T-cell (primary cell): Measurements from ENCODE around the gene TAS1R1. TPM values are rescaled to one million over a fixed set of nuclear protein-coding genes. Genes with fewer than 3 reads are reported as not detected.

ENCODE experiments used
- ATAC-seq, 4 experiments: fragments of 200-7000 bp in 3 of 4; fragments of 150-1000 bp in 1 of 4; cut with Tn5 transposase; replicated peaks in 1 of 4; 1 replicate in 3 of 4; 2 replicates in 1 of 4; pipeline ENCODE4 v1.10.0; 2021; ENCODE audit warnings: moderate library complexity in 3 of 4, mild to moderate bottlenecking in 2 of 4, moderate number of reproducible peaks in 1 of 4
- CTCF ChIA-PET, 2 donors: fragments of 300-600 bp; sonication (Branson Sonifier 250); formaldehyde crosslinking; loops; one replicate each; lab custom pipeline; 2022; ENCODE audit warnings: antibody characterized with exemption in 2 of 2; lab: Charles Lee
- POLR2A ChIA-PET, 2 donors: fragments of 300-600 bp; sonication (Branson Sonifier 250); formaldehyde crosslinking; loops; one replicate each; lab custom pipeline; 2022; ENCODE audit warnings: antibody characterized with exemption in 2 of 2; lab: Charles Lee
- DNase-seq, 35 experiments: peaks; one replicate each; pipeline versions ENCODE4 v3.0.0 to v3.0.0-alpha.2; 2013 to 2023
- H3K27ac ChIP-seq: one replicate; pipeline ENCODE4 v1.5.1; 2013; ENCODE audit warnings: low read length
- H3K27me3 ChIP-seq, 2 experiments: replicated peaks in 1 of 2; 1 replicate in 1 of 2; 2 replicates in 1 of 2; pipeline versions ENCODE4 v1.6.1 to v1.7.0; 2013; ENCODE audit warnings: low read length in 1 of 2, mixed read lengths in 1 of 2; ENCODE audit not compliant: control insufficient read depth in 2 of 2, insufficient read depth in 2 of 2; ENCODE audit errors: extremely low read depth in 1 of 2
- H3K36me3 ChIP-seq, 2 donors: 1 replicate in 1 of 2; 2 replicates in 1 of 2; pipeline versions ENCODE4 v1.6.1 to v1.7.0; 2013; ENCODE audit warnings: low read length in 1 of 2; ENCODE audit not compliant: control insufficient read depth in 2 of 2, insufficient read depth in 1 of 2; ENCODE audit errors: extremely low read depth in 1 of 2
- H3K4me1 ChIP-seq, 2 experiments: 1 replicate in 1 of 2; 2 replicates in 1 of 2; pipeline versions ENCODE4 v1.6.1 to v1.7.0; 2013; ENCODE audit warnings: low read length in 2 of 2, mixed read lengths in 1 of 2; ENCODE audit not compliant: insufficient read depth in 2 of 2, control insufficient read depth in 1 of 2; ENCODE audit errors: extremely low read depth in 1 of 2
- H3K4me3 ChIP-seq, 2 donors: 1 replicate in 1 of 2; 2 replicates in 1 of 2; pipeline versions ENCODE4 v1.5.1 to v1.7.0; 2013; ENCODE audit warnings: mild to moderate bottlenecking in 2 of 2, low read length in 1 of 2, moderate library complexity in 1 of 2; ENCODE audit not compliant: control insufficient read depth in 1 of 2; ENCODE audit errors: extremely low read depth in 1 of 2
- H3K9me3 ChIP-seq: 2 replicates; pipeline ENCODE4 v1.7.0; 2013
- H3K27ac Mint-ChIP-seq, 2 donors: one replicate each; pipeline ENCODE4 v1.8.0; 2020 to 2021; ENCODE audit warnings: mild to moderate bottlenecking in 2 of 2, mixed read lengths in 2 of 2
- H3K27me3 Mint-ChIP-seq, 2 donors: one replicate each; pipeline ENCODE4 v1.8.0; 2021 to 2022; ENCODE audit warnings: mixed read lengths in 2 of 2
- H3K36me3 Mint-ChIP-seq: one replicate; pipeline ENCODE4 v1.8.0; 2021; ENCODE audit warnings: mixed read lengths
- H3K4me1 Mint-ChIP-seq, 3 donors: one replicate each; pipeline ENCODE4 v1.8.0; 2020 to 2022; ENCODE audit warnings: mixed read lengths in 3 of 3, mild to moderate bottlenecking in 1 of 3
- H3K4me3 Mint-ChIP-seq, 3 donors: one replicate each; pipeline ENCODE4 v1.8.0; 2020 to 2022; ENCODE audit warnings: mild to moderate bottlenecking in 3 of 3, mixed read lengths in 3 of 3, moderate library complexity in 3 of 3
- H3K9me3 Mint-ChIP-seq, 3 donors: one replicate each; pipeline ENCODE4 v1.8.0; 2020 to 2022; ENCODE audit warnings: mixed read lengths in 3 of 3
- WGBS: methylation state at CpG from one replicate; pipeline ENCODE4 v1.1.5; 2013; ENCODE audit warnings: missing lambda C conversion rate; ENCODE audit not compliant: insufficient coverage; 5-methylcytosine and 5-hydroxymethylcytosine counted together
- total RNA-seq, 35 experiments: library from RNA in 6 of 35; stranded (reverse) in 6 of 35; fragments of 120-200 nt in 1 of 35; gene quantifications; one replicate each; pipeline versions ENCODE4 v1.2.1 to v1.2.4 and lab custom pipeline; 2013 to 2026

TAS1R1 gene
- total RNA-seq, 5 donors from 2014 or later (not counting 1 experiment from before 2014, with no cell fraction given): not detected

DNA sequence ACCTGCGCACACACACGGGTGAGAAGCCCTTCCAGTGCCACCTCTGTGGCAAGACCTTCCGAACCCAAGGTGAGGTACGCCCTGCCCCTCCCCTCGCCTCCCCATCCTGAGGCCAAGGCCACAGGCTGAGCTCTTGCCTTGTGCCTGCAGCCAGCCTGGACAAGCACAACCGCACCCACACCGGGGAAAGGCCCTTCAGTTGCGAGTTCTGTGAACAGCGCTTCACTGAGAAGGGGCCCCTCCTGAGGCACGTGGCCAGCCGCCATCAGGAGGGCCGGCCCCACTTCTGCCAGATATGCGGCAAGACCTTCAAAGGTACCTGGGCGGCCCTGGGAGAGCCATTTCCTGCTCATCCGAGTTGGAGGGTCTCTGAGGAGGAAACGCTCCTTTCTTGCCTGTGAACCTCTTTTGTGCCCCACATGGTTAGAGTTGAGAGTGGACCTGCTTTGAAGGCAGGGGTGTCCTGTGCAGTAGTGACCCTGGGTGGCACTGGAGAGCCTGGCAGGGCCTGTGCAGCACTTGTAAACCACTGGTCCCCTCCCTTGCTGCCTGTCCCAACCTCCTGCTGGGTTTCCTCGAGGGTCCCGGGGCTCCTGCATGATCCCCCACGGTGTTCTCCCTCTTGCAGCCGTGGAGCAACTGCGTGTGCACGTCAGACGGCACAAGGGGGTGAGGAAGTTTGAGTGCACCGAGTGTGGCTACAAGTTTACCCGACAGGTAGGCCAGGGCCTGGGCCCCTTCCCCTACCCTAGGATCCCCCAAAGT lies 33.2 kb downstream of the TAS1R1 start:
- DNase-seq (no peak), ATAC-seq (no peak)
- Histone ChIP-seq H3K27me3 (no peaks in the 10 kb centered on the region), H3K4me1 (peaks cover 0 to 56% of the 10 kb centered on the region in 2 experiments), H3K36me3 (peaks cover 20 to 47% of the 10 kb centered on the region in 2 donors), H3K4me3 (no peak overlapping the region), H3K9me3 (no peaks in the 10 kb centered on the region), H3K27ac (no peak overlapping the region)
- POLR2A ChIA-PET: no interaction called here
- Mint-ChIP-seq H3K27ac (peak overlapping the region in 1 of 2 donors; percentile 39), H3K9me3 (no peaks in the 10 kb centered on the region), H3K4me1 (peaks cover 30 to 40% (median 40%) of the 10 kb centered on the region in 3 donors), H3K4me3 (no peak overlapping the region), H3K27me3 (no peaks in the 10 kb centered on the region), H3K36me3 (peaks cover 5% of the 10 kb centered on the region)
- 93% methylated on average over 18 of the region's 25 CpGs for whole genome bisulfite sequencing
- CTCF ChIA-PET: interaction anchor here in 1 of 2 donors (1.5 kb wide), 1 partner anchor 16 kb away, joined by 3 read pairs; no protein-coding TSS in a partner anchor

DNA sequence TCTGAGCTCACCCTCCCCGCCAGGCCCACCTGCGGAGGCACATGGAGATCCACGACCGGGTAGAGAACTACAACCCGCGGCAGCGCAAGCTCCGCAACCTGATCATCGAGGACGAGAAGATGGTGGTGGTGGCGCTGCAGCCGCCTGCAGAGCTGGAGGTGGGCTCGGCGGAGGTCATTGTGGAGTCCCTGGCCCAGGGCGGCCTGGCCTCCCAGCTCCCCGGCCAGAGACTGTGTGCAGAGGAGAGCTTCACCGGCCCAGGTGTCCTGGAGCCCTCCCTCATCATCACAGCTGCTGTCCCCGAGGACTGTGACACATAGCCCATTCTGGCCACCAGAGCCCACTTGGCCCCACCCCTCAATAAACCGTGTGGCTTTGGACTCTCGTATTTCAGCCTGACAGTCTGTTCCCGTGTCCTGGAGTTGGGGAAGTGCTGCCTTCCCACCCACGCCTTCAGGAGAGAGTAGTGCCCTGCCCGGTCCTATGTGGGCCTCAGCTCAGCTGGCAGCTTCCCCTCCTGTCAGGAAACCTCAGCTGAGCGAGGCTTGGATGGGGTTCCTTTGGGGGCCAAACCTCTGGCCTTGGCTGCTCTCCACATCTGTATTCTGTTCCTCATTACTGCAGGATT lies 33.9 kb downstream of the TAS1R1 start:
- no peak overlapping the region for H3K27ac Mint-ChIP-seq
- DNase-seq: no peak
- H3K4me1 ChIP-seq: peaks cover 0 to 60% of the 10 kb centered on the region in 2 experiments

DNA sequence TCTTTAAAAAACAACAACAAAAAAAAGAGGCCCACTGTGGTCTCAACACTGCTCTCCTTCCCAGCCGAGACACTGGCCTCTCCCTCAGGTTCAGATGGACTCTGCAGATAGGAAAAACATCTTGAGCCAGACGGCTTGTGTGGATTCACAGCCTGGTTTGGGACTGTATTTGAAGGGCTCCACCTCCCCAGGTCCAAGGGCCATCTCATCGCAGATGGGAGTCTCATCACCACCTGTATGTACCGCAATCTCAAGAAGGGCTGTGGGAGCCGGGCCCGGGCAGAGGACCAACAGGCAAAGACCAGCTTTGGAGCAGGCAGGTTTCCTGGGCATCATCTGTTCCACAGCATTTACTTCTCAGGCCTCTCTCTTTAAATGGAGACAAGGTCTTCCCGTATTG lies 34.9 kb downstream of the TAS1R1 start:
- Mint-ChIP-seq H3K27me3 (no peaks in the 10 kb centered on the region), H3K4me3 (no peak overlapping the region), H3K27ac (peak overlapping the region in 1 of 2 donors; percentile 52), H3K4me1 (peaks cover 22 to 41% (median 39%) of the 10 kb centered on the region in 3 donors), H3K36me3 (peaks cover 13% of the 10 kb centered on the region), H3K9me3 (no peaks in the 10 kb centered on the region)
- 97% methylated on average over 7 of the region's 7 CpGs for WGBS
- no peak for ATAC-seq
- CTCF ChIA-PET: interaction anchor here in 1 of 2 donors (1.5 kb wide), 1 partner anchor 14 kb away, joined by 3 read pairs; no protein-coding TSS in a partner anchor
- Histone ChIP-seq H3K9me3 (no peaks in the 10 kb centered on the region), H3K36me3 (peaks cover 20 to 64% of the 10 kb centered on the region in 2 donors), H3K4me1 (peaks cover 0 to 50% of the 10 kb centered on the region in 2 experiments), H3K27me3 (no peaks in the 10 kb centered on the region), H3K27ac (no peak overlapping the region), H3K4me3 (no peak overlapping the region)
- no peak for DNase-seq
- POLR2A ChIA-PET: no interaction called here

More for the DNA sequence above, 33.9 kb downstream of the TAS1R1 start:
- ATAC-seq: no peak
- H3K36me3 ChIP-seq: peaks cover 20 to 54% of the 10 kb centered on the region in 2 donors
- H3K27me3 Mint-ChIP-seq: no peaks in the 10 kb centered on the region
- 92% methylated on average over 16 of the region's 24 CpGs for WGBS
- no peaks in the 10 kb centered on the region for H3K27me3 ChIP-seq
- no peaks in the 10 kb centered on the region for H3K9me3 Mint-ChIP-seq
- no peak overlapping the region for H3K27ac ChIP-seq
- POLR2A ChIA-PET: no interaction called here
- peaks cover 7% of the 10 kb centered on the region for H3K36me3 Mint-ChIP-seq
- no peaks in the 10 kb centered on the region for H3K9me3 ChIP-seq
- CTCF ChIA-PET: interaction anchor here in 1 of 2 donors (0.6 to 1.5 kb wide), 2 partner anchors 15 to 38 kb away, joined by 3 read pairs; no protein-coding TSS in a partner anchor
- no peak overlapping the region for H3K4me3 ChIP-seq
- no peak overlapping the region for H3K4me3 Mint-ChIP-seq
- H3K4me1 Mint-ChIP-seq: peaks cover 30 to 43% (median 42%) of the 10 kb centered on the region in 3 donors

DNA sequence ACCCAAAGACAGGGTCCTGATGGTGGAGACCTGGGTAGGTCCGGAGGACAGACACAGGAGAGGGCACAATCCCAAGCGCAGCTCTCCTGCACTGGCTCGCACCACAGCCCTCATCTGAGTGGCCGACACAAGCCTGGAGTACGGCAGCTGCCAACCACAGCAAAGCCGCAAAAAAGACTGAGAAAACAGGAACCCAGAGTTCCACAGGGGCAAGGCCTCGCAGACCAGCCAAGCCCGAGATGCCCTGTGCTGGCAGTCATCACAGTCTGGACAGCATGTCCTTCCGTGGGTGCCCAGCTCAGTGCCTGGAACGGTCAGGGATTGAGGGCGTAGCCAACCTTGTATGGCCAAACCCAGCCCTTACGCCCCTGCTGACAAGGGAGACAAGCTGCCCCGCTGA lies 36.1 kb downstream of the TAS1R1 start:
- Mint-ChIP-seq H3K36me3 (peaks cover 24% of the 10 kb centered on the region), H3K27me3 (no peaks in the 10 kb centered on the region), H3K9me3 (no peaks in the 10 kb centered on the region), H3K27ac (peak overlapping the region in 1 of 2 donors; percentile 61), H3K4me1 (peaks cover 28 to 49% (median 49%) of the 10 kb centered on the region in 3 donors), H3K4me3 (no peak overlapping the region)
- ChIA-PET CTCF (no interaction called here), POLR2A (no interaction called here)
- WGBS: 52% methylated on average over 13 of the region's 13 CpGs
- no peak overlapping the region for H3K4me3 ChIP-seq
- no peaks in the 10 kb centered on the region for H3K9me3 ChIP-seq
- H3K27me3 ChIP-seq: no peaks in the 10 kb centered on the region
- ATAC-seq: peak in 1 of 4 experiments; percentile 33
- peak overlapping the region; percentile 23 for H3K27ac ChIP-seq
- peaks cover 0 to 51% of the 10 kb centered on the region in 2 experiments for H3K4me1 ChIP-seq
- H3K36me3 ChIP-seq: peaks cover 27 to 73% of the 10 kb centered on the region in 2 donors
- peak in 1 of 35 experiments; percentile 27 for DNase-seq

DNA sequence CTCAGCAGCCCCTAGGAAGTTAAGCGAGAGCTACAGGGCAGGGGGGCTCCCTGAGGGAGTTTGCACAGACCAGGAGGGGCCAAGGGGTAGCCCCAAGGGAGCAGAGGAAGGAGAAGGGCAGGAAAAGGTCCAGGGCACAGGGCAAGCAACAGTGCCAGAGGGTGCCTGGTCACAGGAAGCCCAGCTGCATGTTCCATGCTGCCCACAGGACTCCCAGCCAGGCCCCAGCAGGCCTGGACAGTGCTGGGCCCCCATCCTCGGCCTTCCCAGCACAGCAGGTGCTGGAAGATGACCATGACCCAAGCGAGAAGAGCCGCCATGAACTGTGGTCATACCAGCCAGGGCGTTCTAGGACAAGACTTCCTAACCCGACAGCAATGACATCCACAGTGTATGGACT lies 36.5 kb downstream of the TAS1R1 start:
- peaks cover 0 to 54% of the 10 kb centered on the region in 2 experiments for H3K4me1 ChIP-seq
- no peaks in the 10 kb centered on the region for H3K9me3 ChIP-seq
- WGBS: 92% methylated on average over 6 of the region's 6 CpGs
- no peak overlapping the region for H3K4me3 Mint-ChIP-seq
- H3K36me3 ChIP-seq: peaks cover 31 to 77% of the 10 kb centered on the region in 2 donors
- ATAC-seq (no peak), DNase-seq (no peak)
- H3K4me1 Mint-ChIP-seq: peaks cover 31 to 54% (median 53%) of the 10 kb centered on the region in 3 donors
- no peak overlapping the region for H3K4me3 ChIP-seq
- no peaks in the 10 kb centered on the region for H3K27me3 Mint-ChIP-seq
- no peak overlapping the region for H3K27ac Mint-ChIP-seq
- ChIA-PET CTCF (no interaction called here), POLR2A (no interaction called here)
- H3K9me3 Mint-ChIP-seq: no peaks in the 10 kb centered on the region
- H3K27me3 ChIP-seq: no peaks in the 10 kb centered on the region
- no peak overlapping the region for H3K27ac ChIP-seq
- H3K36me3 Mint-ChIP-seq: peaks cover 28% of the 10 kb centered on the region

DNA sequence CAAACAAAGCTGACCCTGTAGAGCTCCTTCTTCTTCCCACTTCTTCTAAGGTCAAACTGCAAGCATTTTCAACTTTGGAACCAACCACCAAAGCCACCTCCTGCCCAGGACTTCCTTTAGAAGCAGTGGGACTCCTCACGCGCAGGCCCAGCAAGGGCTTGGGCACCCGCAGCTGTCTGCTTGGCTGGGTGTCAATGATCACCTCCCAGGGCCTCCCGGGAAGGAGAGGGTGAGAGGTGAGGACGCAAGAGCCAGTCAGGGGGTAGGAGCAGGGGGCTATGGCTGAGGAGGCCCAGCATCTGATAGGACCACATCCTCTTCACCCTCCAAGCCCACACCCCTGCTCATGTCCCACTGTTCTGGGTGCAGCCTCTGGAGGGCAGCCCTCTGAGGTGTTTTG lies 37.3 kb downstream of the TAS1R1 start:
- Histone ChIP-seq H3K4me1 (peaks cover 0 to 54% of the 10 kb centered on the region in 2 experiments), H3K9me3 (no peaks in the 10 kb centered on the region), H3K36me3 (peaks cover 31 to 82% of the 10 kb centered on the region in 2 donors), H3K27me3 (no peaks in the 10 kb centered on the region), H3K27ac (no peak overlapping the region), H3K4me3 (no peak overlapping the region)
- Mint-ChIP-seq H3K4me3 (no peak overlapping the region), H3K4me1 (peaks cover 29 to 58% (median 53%) of the 10 kb centered on the region in 3 donors), H3K36me3 (peaks cover 28% of the 10 kb centered on the region), H3K9me3 (no peaks in the 10 kb centered on the region), H3K27ac (no peak overlapping the region), H3K27me3 (no peaks in the 10 kb centered on the region)
- WGBS: no CpG with 5 or more reads among the region's 5 CpGs
- POLR2A ChIA-PET: no interaction called here
- DNase-seq: no peak
- ATAC-seq: no peak
- CTCF ChIA-PET: no interaction called here
